Kidney epithelial cell (primary cell): ENCODE data around the gene SYNRG. TPM values are rescaled to one million over a fixed set of nuclear protein-coding genes. Genes with fewer than 3 reads are reported as not detected.

Source experiments
- DNase-seq: peaks from one replicate; pipeline ENCODE4 v3.0.0-alpha.2; 2010; ENCODE audit warnings: low read depth
- H3K27me3 ChIP-seq: 2 replicates; pipeline ENCODE4 v1.6.0; 2011; ENCODE audit warnings: low read length; ENCODE audit not compliant: control insufficient read depth, insufficient read depth
- H3K36me3 ChIP-seq: 2 replicates; pipeline ENCODE4 v1.5.1; 2011; ENCODE audit warnings: low read length; ENCODE audit not compliant: control insufficient read depth, insufficient read depth
- H3K4me3 ChIP-seq: 2 replicates; pipeline ENCODE4 v1.5.1; 2011; ENCODE audit warnings: low read depth, mild to moderate bottlenecking, control low read depth, low read length
- total RNA-seq: library from RNA; depleted of rRNA; stranded (reverse); fragments of >200 nt; gene quantifications from 2 replicates; pipeline ENCODE4 v1.2.3, GENCODE V29; 2015
- TF ChIP-seq, protein P1 (sequence below): IDR thresholded peaks from 2 replicates; pipeline ENCODE4 v1.5.1; 2011; ENCODE audit warnings: mild to moderate bottlenecking, moderate library complexity, low read length, control low read depth, inconsistent platforms; ENCODE audit not compliant: insufficient read depth, poor library complexity, severe bottlenecking

Gene SYNRG
- total RNA-seq, 1 donor from 2014 or later = 21.1 TPM

DNA sequence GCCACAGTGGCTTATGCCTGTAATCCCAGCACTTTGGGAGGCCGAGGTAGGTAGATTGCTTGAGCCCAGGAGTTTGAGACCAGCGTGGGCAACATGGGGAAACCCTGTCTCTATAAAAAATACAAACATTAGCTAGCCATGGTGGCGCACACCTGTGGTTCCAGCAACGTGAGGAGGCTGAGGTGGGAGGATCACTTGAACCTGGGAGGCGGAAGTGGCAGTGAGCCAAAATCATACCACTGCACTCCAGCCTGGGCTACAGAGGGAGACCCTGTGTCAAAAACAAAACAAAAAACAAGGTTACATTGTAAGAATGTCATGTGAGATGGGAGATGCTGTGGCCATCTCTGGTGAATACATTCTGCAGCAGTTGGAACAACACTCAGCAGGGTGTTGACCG is 106.1 kb downstream of the SYNRG start:
- peaks cover 2% of the 10 kb centered on the region for H3K36me3 ChIP-seq
- DNase-seq = no peak
- TF ChIP-seq, protein P1, sequence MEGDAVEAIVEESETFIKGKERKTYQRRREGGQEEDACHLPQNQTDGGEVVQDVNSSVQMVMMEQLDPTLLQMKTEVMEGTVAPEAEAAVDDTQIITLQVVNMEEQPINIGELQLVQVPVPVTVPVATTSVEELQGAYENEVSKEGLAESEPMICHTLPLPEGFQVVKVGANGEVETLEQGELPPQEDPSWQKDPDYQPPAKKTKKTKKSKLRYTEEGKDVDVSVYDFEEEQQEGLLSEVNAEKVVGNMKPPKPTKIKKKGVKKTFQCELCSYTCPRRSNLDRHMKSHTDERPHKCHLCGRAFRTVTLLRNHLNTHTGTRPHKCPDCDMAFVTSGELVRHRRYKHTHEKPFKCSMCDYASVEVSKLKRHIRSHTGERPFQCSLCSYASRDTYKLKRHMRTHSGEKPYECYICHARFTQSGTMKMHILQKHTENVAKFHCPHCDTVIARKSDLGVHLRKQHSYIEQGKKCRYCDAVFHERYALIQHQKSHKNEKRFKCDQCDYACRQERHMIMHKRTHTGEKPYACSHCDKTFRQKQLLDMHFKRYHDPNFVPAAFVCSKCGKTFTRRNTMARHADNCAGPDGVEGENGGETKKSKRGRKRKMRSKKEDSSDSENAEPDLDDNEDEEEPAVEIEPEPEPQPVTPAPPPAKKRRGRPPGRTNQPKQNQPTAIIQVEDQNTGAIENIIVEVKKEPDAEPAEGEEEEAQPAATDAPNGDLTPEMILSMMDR = no peak
- H3K27me3 ChIP-seq = no peaks in the 10 kb centered on the region
- H3K4me3 ChIP-seq = no peak overlapping the region

DNA sequence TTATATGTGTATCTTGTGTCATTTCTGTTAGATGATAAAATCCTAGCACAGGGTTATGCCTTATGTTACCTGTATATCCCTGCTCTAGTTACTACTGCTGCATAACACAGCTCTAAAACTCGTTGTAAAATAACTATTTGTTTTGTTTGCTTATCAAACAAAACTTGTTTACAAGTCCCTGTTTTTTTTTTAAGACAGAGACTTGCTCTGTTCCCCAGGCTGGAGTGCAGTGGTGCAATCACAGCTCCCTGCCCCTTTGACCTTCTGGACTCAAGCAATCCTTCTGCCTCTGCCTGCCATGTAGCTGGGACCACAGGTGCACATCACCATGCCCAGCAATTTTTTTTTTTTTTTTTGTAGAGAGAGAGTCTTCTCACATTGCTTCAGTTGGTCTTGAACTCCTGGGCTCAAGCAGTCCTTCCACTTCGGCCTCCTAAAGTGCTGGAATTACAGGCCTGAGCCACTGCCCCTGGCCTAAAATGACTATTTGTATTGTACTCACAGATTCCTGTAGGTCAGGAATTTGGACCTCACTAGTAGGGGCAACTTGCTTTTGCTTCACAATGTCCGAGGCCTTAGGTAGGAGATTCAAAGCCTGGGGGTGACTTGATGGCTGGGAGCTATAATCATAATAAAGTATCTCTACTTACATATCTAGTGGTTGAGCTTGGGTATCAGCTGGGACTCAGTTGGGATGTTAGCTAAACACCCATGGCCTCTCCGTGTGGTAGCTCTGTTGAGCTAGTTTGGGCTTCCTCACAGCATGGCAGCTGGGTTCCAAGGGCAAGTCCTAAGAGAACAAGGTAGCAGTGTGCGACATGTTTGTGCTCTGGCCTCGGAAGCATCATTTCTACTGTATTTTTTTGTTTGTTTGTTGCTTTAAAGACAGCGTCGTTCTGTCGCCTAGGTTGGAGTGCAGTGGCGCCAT is 106.9 kb downstream of the SYNRG start:
- TF ChIP-seq, protein P1 = no peak
- Histone ChIP-seq H3K27me3 (no peaks in the 10 kb centered on the region), H3K36me3 (no peaks in the 10 kb centered on the region), H3K4me3 (no peak overlapping the region)
- DNase-seq = no peak

DNA sequence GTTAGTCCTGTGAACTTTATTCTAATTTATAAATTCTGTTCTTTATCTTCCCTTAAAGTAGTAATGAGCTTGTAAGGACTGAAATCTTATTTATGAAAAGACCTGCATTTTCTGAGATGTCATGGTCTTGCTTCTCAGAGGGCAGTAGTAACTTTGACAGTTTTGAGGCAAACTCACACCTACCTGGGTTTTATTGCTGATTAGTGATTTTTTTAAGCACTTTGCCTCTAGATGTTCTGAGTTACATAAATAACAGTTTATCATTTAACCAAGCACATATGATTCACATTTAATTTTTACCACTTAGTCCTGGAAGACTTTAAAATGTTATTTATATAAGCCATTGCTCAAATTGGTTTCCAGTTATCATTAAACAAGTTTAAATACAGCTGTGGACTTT is 108.8 kb downstream of the SYNRG start:
- no peaks in the 10 kb centered on the region for H3K27me3 ChIP-seq
- no peak overlapping the region for H3K4me3 ChIP-seq
- H3K36me3 ChIP-seq = no peaks in the 10 kb centered on the region
- TF ChIP-seq, protein P1 = no peak
- DNase-seq = no peak

DNA sequence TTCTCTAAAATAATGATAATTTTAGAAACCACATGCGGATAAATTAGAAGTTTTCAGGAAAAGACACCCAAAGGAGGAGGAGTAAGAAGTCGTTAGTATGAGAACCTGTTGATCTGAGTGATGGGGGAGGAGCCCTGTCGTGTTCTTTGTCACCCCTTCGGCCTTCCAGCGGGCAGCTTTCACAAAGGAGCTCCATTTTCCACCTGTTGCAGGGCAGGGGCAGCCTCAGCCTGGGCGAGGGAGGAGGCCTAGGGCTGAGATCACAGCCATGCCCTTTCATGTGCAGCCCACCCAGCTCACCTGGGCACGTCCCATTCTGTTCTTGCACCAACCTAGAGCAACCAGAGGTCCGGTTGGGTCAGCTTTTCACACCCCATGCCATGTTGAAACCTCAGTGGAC is 114.2 kb downstream of the SYNRG start:
- TF ChIP-seq, protein P1 = no peak
- H3K27me3 ChIP-seq = no peaks in the 10 kb centered on the region
- H3K36me3 ChIP-seq = no peaks in the 10 kb centered on the region
- H3K4me3 ChIP-seq = no peak overlapping the region
- DNase-seq = no peak

DNA sequence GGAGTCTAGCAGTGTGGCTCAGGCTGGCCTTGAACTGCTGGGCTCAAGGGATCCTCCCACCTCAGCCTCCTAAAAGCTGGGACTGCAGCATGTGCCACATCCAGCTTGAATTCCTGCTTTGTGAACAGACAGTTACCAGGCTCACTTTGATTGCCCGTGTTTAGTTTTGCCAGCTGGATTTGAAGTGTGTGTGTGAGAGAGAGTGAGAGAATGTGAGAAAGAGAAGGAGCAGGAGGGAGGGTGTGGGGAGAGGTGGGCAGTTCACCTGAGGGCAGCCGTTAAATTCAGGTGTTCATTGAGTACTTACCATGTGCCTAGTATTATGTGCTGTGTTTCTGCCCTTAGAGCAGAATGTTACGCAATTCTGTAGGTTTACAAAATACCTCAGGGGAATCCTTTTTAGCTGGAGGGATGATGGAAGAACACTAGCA is 114.8 kb downstream of the SYNRG start:
- no peak for DNase-seq
- Histone ChIP-seq H3K4me3 (no peak overlapping the region), H3K27me3 (no peaks in the 10 kb centered on the region), H3K36me3 (no peaks in the 10 kb centered on the region)
- TF ChIP-seq, protein P1 = no peak
